ENCODE results near the gene PSTPIP1.
A peak's percentile ranks its signal among the peaks of the same experiment; 100 is the strongest.

The PSTPIP1 gene

DNA sequence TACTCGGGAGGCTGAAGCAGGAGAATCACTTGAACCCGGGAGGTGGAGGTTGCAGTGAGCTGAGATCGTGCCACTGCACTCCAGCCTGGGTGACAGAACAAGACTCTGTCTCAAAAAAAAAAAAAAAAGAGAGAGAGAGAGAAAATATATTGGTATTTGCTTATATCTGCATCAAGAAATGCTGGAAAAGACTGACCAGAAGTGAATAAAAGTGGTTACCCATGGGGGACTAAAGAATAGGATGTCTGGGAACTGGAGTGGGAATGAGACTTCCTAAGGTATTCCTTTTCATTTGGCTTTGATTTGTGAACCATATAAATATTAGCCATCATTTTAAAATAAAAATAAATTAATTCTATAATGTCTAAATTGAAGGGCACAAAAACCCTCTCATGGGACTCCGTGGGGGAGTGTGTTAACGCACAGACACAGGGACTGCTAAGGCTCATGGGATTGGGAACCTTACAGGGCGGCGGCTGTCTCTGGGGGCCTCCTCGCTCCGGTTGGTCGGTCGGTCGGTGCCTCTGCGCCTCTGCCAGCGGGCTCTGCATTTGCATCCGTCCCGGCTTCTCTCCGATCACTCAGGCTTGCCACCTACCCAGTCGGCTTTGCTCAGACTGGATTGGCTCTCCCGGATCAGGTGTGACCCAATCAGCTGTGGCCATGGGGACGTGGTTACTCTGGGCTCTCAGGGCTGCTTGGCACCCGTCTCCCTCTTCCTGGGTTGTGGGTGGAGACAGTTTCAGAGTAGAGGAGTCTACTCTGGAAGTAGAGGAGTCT lies 88.6 kb downstream of the PSTPIP1 start:
- TF ChIP-seq ZFX (IDR thresholded peaks at IDR 0.05; ENCODE audit: borderline replicate concordance), result no peak
- TF ChIP-seq, protein P1, sequence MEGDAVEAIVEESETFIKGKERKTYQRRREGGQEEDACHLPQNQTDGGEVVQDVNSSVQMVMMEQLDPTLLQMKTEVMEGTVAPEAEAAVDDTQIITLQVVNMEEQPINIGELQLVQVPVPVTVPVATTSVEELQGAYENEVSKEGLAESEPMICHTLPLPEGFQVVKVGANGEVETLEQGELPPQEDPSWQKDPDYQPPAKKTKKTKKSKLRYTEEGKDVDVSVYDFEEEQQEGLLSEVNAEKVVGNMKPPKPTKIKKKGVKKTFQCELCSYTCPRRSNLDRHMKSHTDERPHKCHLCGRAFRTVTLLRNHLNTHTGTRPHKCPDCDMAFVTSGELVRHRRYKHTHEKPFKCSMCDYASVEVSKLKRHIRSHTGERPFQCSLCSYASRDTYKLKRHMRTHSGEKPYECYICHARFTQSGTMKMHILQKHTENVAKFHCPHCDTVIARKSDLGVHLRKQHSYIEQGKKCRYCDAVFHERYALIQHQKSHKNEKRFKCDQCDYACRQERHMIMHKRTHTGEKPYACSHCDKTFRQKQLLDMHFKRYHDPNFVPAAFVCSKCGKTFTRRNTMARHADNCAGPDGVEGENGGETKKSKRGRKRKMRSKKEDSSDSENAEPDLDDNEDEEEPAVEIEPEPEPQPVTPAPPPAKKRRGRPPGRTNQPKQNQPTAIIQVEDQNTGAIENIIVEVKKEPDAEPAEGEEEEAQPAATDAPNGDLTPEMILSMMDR (IDR thresholded peaks at IDR 0.05), result no peak
- H3K27ac ChIP-seq, result peak overlapping the region; percentile 38

DNA sequence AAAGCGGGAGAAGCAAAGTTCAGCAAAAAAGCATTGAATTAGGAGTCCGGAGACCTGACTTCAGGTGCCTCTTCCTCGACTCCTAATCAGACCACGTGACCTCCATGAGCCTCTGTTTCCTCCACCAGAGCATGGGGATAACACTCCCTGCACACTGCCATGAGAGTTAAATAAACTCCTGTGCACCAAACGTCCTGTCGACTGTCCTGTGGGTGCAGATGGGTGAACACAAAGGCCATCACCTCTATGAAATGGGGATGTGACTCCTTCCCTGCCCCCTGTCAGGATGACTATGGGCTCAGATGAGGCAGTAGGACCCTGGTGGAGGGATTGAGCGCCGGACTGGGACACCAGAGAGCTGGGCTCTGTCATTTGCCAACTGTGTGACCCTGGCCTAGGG lies 89.5 kb downstream of the PSTPIP1 start:
- TF ChIP-seq ZFX (IDR thresholded peaks at IDR 0.05; ENCODE audit: borderline replicate concordance), result no peak
- TF ChIP-seq, protein P1 (IDR thresholded peaks at IDR 0.05), result no peak
- H3K27ac ChIP-seq, result peak overlapping the region; percentile 38

DNA sequence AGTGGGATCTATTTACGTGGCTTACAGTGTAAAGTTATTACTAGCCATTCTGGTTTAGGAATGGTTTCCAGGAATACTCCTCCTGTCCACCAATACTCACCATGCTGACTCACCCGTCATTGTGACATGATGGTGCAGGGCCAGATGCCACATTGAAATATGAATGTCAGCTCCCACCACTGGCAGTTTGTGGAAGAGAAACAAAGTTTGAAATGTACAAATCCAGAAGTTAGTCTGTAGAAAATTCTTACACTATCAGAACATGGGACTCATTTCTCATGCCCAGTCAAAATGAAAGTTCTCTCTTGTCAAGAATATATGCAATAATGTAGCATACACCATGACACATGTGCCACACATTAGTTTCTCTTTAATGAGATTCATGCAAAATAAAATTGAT lies 90.4 kb downstream of the PSTPIP1 start:
- H3K27ac ChIP-seq, result no peak overlapping the region
- TF ChIP-seq, protein P1 (IDR thresholded peaks at IDR 0.05), result no peak
- TF ChIP-seq ZFX (IDR thresholded peaks at IDR 0.05; ENCODE audit: borderline replicate concordance), result no peak
